Duodenal mucosa (tissue), 2 donors: ENCODE data around the gene RTEL1.
"Not testable (repeated sequence)": the region's sequence is repeated elsewhere in the genome, so short reads cannot be mapped to it uniquely, and the experiment has no call there.

ENCODE experiments used
- H3K27ac ChIP-seq: one replicate; pipeline ENCODE4 v1.7.0; 2013; ENCODE audit warnings: low read depth, low read length
- H3K27me3 ChIP-seq, 2 donors: one replicate each; pipeline ENCODE4 v1.7.0; 2013; ENCODE audit warnings: low read length in 2 of 2, control low read depth in 1 of 2; ENCODE audit not compliant: insufficient read depth in 2 of 2, control insufficient read depth in 1 of 2
- H3K36me3 ChIP-seq, 2 donors: one replicate each; pipeline ENCODE4 v1.7.0; 2013; ENCODE audit warnings: low read length in 2 of 2, control low read depth in 1 of 2; ENCODE audit not compliant: insufficient read depth in 2 of 2, control insufficient read depth in 1 of 2
- H3K4me1 ChIP-seq, 2 donors: one replicate each; pipeline ENCODE4 v1.7.0; 2013; ENCODE audit warnings: low read length in 2 of 2, control low read depth in 1 of 2; ENCODE audit not compliant: insufficient read depth in 2 of 2, control insufficient read depth in 1 of 2
- H3K4me3 ChIP-seq, 2 donors: one replicate each; pipeline ENCODE4 v1.7.0; 2013; ENCODE audit warnings: low read length in 2 of 2, low read depth in 1 of 2
- H3K9ac ChIP-seq, 2 donors: one replicate each; pipeline ENCODE4 v1.7.0; 2013; ENCODE audit warnings: low read length in 2 of 2, low read depth in 1 of 2
- H3K9me3 ChIP-seq, 2 donors: one replicate each; pipeline ENCODE4 v1.7.0; 2013; ENCODE audit warnings: low read length in 2 of 2, control low read depth in 1 of 2; ENCODE audit not compliant: control insufficient read depth in 1 of 2

Gene RTEL1

GRCh38 chr20:63658749-63659187 lies 656 bp downstream of the RTEL1 start:
- Histone ChIP-seq H3K4me3 (peak overlapping the region; percentile 85 to 88), H3K27me3 (peaks cover 3 to 14% of the 10 kb centered on the region in 2 donors), H3K9me3 (no peaks in the 10 kb centered on the region), H3K9ac (peak overlapping the region; percentile 75 to 78), H3K27ac (peak overlapping the region; percentile 75), H3K4me1 (peaks cover 7 to 21% of the 10 kb centered on the region in 2 donors), H3K36me3 (peaks cover 3 to 31% of the 10 kb centered on the region in 2 donors)

GRCh38 chr20:63659370-63659769 lies 1.3 kb downstream of the RTEL1 start:
- peaks cover 3 to 32% of the 10 kb centered on the region in 2 donors for H3K36me3 ChIP-seq
- H3K27me3 ChIP-seq = peaks cover 0 to 12% of the 10 kb centered on the region in 2 donors
- no peak overlapping the region for H3K27ac ChIP-seq
- H3K4me3 ChIP-seq = peak overlapping the region; percentile 85 to 88
- peaks cover 7 to 19% of the 10 kb centered on the region in 2 donors for H3K4me1 ChIP-seq
- H3K9ac ChIP-seq = peak overlapping the region in 1 of 2 donors; percentile 75
- H3K9me3 ChIP-seq = no peaks in the 10 kb centered on the region

- H3K9ac ChIP-seq, H3K9me3 ChIP-seq, H3K27ac ChIP-seq, H3K27me3 ChIP-seq, H3K4me3 ChIP-seq: not testable (repeated sequence)
- peaks cover 7 to 19% of the 10 kb centered on the region in 2 donors for H3K4me1 ChIP-seq
- peaks cover 3 to 32% of the 10 kb centered on the region in 2 donors for H3K36me3 ChIP-seq
Observed at GRCh38 chr20:63660174-63660573, 2.1 kb downstream of the RTEL1 start.

GRCh38 chr20:63660622-63661021 lies 2.5 kb downstream of the RTEL1 start:
- no peak overlapping the region for H3K9ac ChIP-seq
- no peaks in the 10 kb centered on the region for H3K9me3 ChIP-seq
- H3K27me3 ChIP-seq = no peaks in the 10 kb centered on the region
- H3K4me3 ChIP-seq = no peak overlapping the region
- peaks cover 7 to 19% of the 10 kb centered on the region in 2 donors for H3K4me1 ChIP-seq
- no peak overlapping the region for H3K27ac ChIP-seq
- peaks cover 4 to 32% of the 10 kb centered on the region in 2 donors for H3K36me3 ChIP-seq

- no peak overlapping the region for H3K27ac ChIP-seq
- peaks cover 9 to 37% of the 10 kb centered on the region in 2 donors for H3K36me3 ChIP-seq
Observed at GRCh38 chr20:63661108-63661507, 3.0 kb downstream of the RTEL1 start.

GRCh38 chr20:63661959-63662812 lies 4.1 kb downstream of the RTEL1 start:
- Histone ChIP-seq H3K27ac (no peak overlapping the region), H3K4me1 (peaks cover 7 to 17% of the 10 kb centered on the region in 2 donors), H3K9me3 (no peaks in the 10 kb centered on the region), H3K27me3 (no peaks in the 10 kb centered on the region), H3K4me3 (no peak overlapping the region), H3K36me3 (peaks cover 12 to 43% of the 10 kb centered on the region in 2 donors), H3K9ac (no peak overlapping the region)

More at GRCh38 chr20:63661108-63661507, 3.0 kb downstream of the RTEL1 start:
- Histone ChIP-seq H3K9ac (no peak overlapping the region), H3K27me3 (no peaks in the 10 kb centered on the region), H3K4me1 (peaks cover 7 to 19% of the 10 kb centered on the region in 2 donors), H3K4me3 (no peak overlapping the region), H3K9me3 (no peaks in the 10 kb centered on the region)

- H3K4me3 ChIP-seq = no peak overlapping the region
- no peaks in the 10 kb centered on the region for H3K27me3 ChIP-seq
- H3K9ac ChIP-seq = no peak overlapping the region
- no peak overlapping the region for H3K27ac ChIP-seq
- H3K36me3 ChIP-seq = peaks cover 12 to 49% of the 10 kb centered on the region in 2 donors
- peaks cover 7 to 11% of the 10 kb centered on the region in 2 donors for H3K4me1 ChIP-seq
- no peaks in the 10 kb centered on the region for H3K9me3 ChIP-seq
Observed at GRCh38 chr20:63662813-63663189, 4.7 kb downstream of the RTEL1 start.

GRCh38 chr20:63663332-63664066 lies 5.4 kb downstream of the RTEL1 start:
- Histone ChIP-seq H3K4me3 (no peak overlapping the region), H3K36me3 (peaks cover 16 to 56% of the 10 kb centered on the region in 2 donors)

GRCh38 chr20:63664143-63664851 lies 6.2 kb downstream of the RTEL1 start:
- Histone ChIP-seq H3K27ac (no peak overlapping the region), H3K9me3 (no peaks in the 10 kb centered on the region), H3K4me1 (peaks cover 2 to 3% of the 10 kb centered on the region in 2 donors), H3K9ac (no peak overlapping the region), H3K36me3 (peaks cover 20 to 62% of the 10 kb centered on the region in 2 donors), H3K4me3 (no peak overlapping the region), H3K27me3 (no peaks in the 10 kb centered on the region)

More at GRCh38 chr20:63663332-63664066, 5.4 kb downstream of the RTEL1 start:
- Histone ChIP-seq H3K9ac (no peak overlapping the region), H3K27ac (no peak overlapping the region), H3K4me1 (peaks cover 7 to 9% of the 10 kb centered on the region in 2 donors), H3K9me3 (no peaks in the 10 kb centered on the region), H3K27me3 (no peaks in the 10 kb centered on the region)
